ENCODE data around the gene PNPLA8.

DNA sequence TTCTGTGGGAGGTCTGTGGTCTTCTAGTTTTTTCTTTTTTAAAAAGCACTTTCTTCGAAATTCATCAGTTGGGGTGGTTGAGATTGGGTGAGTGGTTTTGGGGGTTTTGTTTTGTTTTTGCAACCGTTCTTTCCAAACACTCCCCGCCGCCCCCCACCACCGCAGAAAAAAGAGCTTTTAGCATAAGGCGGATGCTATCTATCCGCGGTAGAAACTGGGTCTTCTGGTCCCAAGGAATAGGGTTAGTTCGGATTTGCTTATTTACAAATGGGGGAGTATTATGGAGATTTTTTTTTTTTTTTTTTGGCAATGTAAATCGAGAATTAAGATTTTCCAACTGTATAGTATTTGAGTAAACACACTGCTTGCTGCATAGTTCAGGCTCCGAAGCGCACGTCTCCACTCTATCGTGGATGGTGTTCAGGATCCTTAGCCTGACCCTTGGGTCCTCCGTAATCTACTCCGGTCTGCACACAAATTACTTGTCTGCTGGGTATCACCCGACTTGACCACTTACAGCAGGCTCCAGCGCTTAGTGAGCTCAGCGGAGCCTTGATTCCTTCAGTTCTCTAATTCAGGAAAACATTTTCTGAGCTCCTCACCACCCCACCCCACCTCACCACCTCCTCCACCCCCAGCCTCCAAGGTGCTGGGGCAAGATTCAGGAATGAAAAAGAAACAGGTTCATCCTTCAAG lies 68.9 kb downstream of the PNPLA8 start:
- TF ChIP-seq EZH2 (IDR thresholded peaks at IDR 0.05; ENCODE audit: borderline replicate concordance, low read depth, low read length, poor library complexity, severe bottlenecking) (no peak), CTCF (conservative IDR thresholded peaks at IDR 0.05; ENCODE audit: low read depth, low read length) (no peak)

Measured in A673 (cell line).